IMR-90 (cell line): ENCODE measurements around the gene MPND. TPM values are rescaled to one million over a fixed set of nuclear protein-coding genes. Genes with fewer than 3 reads are reported as not detected.

Source experiments
- ATAC-seq: fragments of 200-7000 bp; cut with Tn5 transposase; 2 replicates; pipeline ENCODE4 v1.9.1; 2020; ENCODE audit warnings: low read depth, mild to moderate bottlenecking, moderate library complexity
- BruUV-seq: library from RNA; stranded (reverse); fragments of 400-500 nt; replicated peaks from 2 replicates; lab custom pipeline; 2021; lab: Mats Ljungman, UMichigan
- CTCF ChIA-PET: fragments of 300-600 bp; formaldehyde crosslinking; extraction: SDS; loops from one replicate; lab custom pipeline; 2021; ENCODE audit warnings: antibody characterized with exemption; lab: Yijun Ruan, JAX
- POLR2A ChIA-PET: fragments of 300-600 bp; sonication (Branson Sonifier 250); formaldehyde crosslinking; loops from one replicate; lab custom pipeline; 2022; ENCODE audit warnings: antibody characterized with exemption; ENCODE audit not compliant: unreplicated experiment; lab: Charles Lee
- DNase-seq: peaks from one replicate; pipeline ENCODE4 v3.0.0; 2013
- H2AFZ ChIP-seq: replicated peaks from 2 replicates; pipeline ENCODE3; 2013; ENCODE audit warnings: low read length, mild to moderate bottlenecking; ENCODE audit not compliant: poor library complexity
- H2AK5ac ChIP-seq: 2 replicates; pipeline ENCODE4 v1.6.1; 2013; ENCODE audit warnings: low read depth, low read length, inconsistent platforms
- H2AK9ac ChIP-seq: replicated peaks from 2 replicates; pipeline ENCODE3; 2013; ENCODE audit warnings: mild to moderate bottlenecking, low read depth, low read length, moderate library complexity; ENCODE audit not compliant: poor library complexity
- H2BK120ac ChIP-seq: 2 replicates; pipeline ENCODE4 v1.6.1; 2013; ENCODE audit warnings: low read depth, low read length, inconsistent platforms
- H2BK15ac ChIP-seq: 3 replicates; pipeline ENCODE4 v1.6.1; 2013; ENCODE audit warnings: low read depth, low read length, inconsistent platforms
- H2BK20ac ChIP-seq: 2 replicates; pipeline ENCODE4 v1.6.1; 2013; ENCODE audit warnings: low read depth, mild to moderate bottlenecking, inconsistent platforms, low read length, moderate library complexity
- H2BK5ac ChIP-seq: 2 replicates; pipeline ENCODE4 v1.6.1; 2013; ENCODE audit warnings: mild to moderate bottlenecking, low read depth, low read length, inconsistent platforms; ENCODE audit not compliant: poor library complexity, severe bottlenecking
- H3K14ac ChIP-seq: replicated peaks from 2 replicates; pipeline ENCODE4 v1.6.1; 2013; ENCODE audit warnings: low read depth, low read length, inconsistent platforms
- H3K18ac ChIP-seq: 2 replicates; pipeline ENCODE4 v1.6.1; 2013; ENCODE audit warnings: low read depth, low read length, control low read depth
- H3K23ac ChIP-seq: 2 replicates; pipeline ENCODE4 v1.6.1; 2013; ENCODE audit warnings: low read depth, low read length, inconsistent platforms
- H3K27ac ChIP-seq: 2 replicates; pipeline ENCODE4 v1.5.1; 2013; ENCODE audit warnings: mild to moderate bottlenecking, control low read depth, low read length; ENCODE audit not compliant: insufficient read depth
- H3K27me3 ChIP-seq: 2 replicates; pipeline ENCODE4 v1.6.1; 2013; ENCODE audit warnings: low read length; ENCODE audit not compliant: control insufficient read depth, insufficient read depth
- H3K36me3 ChIP-seq: 2 replicates; pipeline ENCODE4 v1.6.1; 2013; ENCODE audit warnings: low read length, mixed read lengths; ENCODE audit not compliant: control insufficient read depth, insufficient read depth
- H3K4ac ChIP-seq: 2 replicates; pipeline ENCODE4 v1.6.1; 2013; ENCODE audit warnings: low read depth, low read length, inconsistent platforms
- H3K4me1 ChIP-seq: 2 replicates; pipeline ENCODE4 v1.6.1; 2013; ENCODE audit warnings: low read length, mixed read lengths; ENCODE audit not compliant: control insufficient read depth, insufficient read depth
- H3K4me2 ChIP-seq: 2 replicates; pipeline ENCODE4 v1.6.1; 2013; ENCODE audit warnings: low read depth, mild to moderate bottlenecking, control low read depth, low read length, moderate library complexity
- H3K4me3 ChIP-seq: 2 replicates; pipeline ENCODE4 v1.5.1; 2013; ENCODE audit warnings: low read depth, mild to moderate bottlenecking, control low read depth, low read length, moderate library complexity; ENCODE audit not compliant: insufficient read depth
- H3K56ac ChIP-seq: 2 replicates; pipeline ENCODE4 v1.6.1; 2013; ENCODE audit warnings: low read length, inconsistent platforms; ENCODE audit not compliant: insufficient read depth; ENCODE audit errors: extremely low read depth
- H3K79me1 ChIP-seq, 2 experiments: 2 replicates each; pipeline ENCODE4 v1.6.1; 2013; ENCODE audit warnings: low read length in 2 of 2, inconsistent platforms in 1 of 2, low read depth in 1 of 2
- H3K9ac ChIP-seq: 2 replicates; pipeline ENCODE4 v1.6.1; 2013; ENCODE audit warnings: low read depth, low read length, control low read depth
- H3K9me1 ChIP-seq: 2 replicates; pipeline ENCODE4 v1.6.1; 2013; ENCODE audit warnings: low read length, inconsistent platforms; ENCODE audit not compliant: insufficient read depth
- H3K9me3 ChIP-seq: 2 replicates; pipeline ENCODE4 v1.6.1; 2013; ENCODE audit warnings: low read length; ENCODE audit not compliant: control insufficient read depth, insufficient read depth
- H4K20me1 ChIP-seq: 2 replicates; pipeline ENCODE4 v1.6.1; 2013; ENCODE audit warnings: low read length, inconsistent platforms; ENCODE audit not compliant: insufficient read depth
- H4K5ac ChIP-seq: 2 replicates; pipeline ENCODE4 v1.6.1; 2013; ENCODE audit warnings: mild to moderate bottlenecking, low read depth, low read length, control low read depth
- H4K8ac ChIP-seq, 2 experiments: 2 replicates each; pipeline ENCODE4 v1.6.1; 2013; ENCODE audit warnings: low read depth in 2 of 2, low read length in 2 of 2, control low read depth in 1 of 2, inconsistent platforms in 1 of 2
- H4K91ac ChIP-seq: 2 replicates; pipeline ENCODE4 v1.6.1; 2013; ENCODE audit warnings: low read depth, low read length, inconsistent platforms; ENCODE audit not compliant: insufficient read depth
- BHLHE40 ChIP-seq: fragments of 150-350 bp; IDR thresholded peaks from 2 replicates; pipeline ENCODE4 v1.6.1; 2016; ENCODE audit warnings: mild to moderate bottlenecking, low read depth, low read length
- CEBPB ChIP-seq: IDR thresholded peaks from 2 replicates; pipeline ENCODE4 v1.6.1; 2012; ENCODE audit warnings: low read depth, low read length, improper control_type of control experiment
- FOS ChIP-seq: fragments of 150-350 bp; IDR thresholded peaks from 2 replicates; pipeline ENCODE4 v1.6.1; 2016; ENCODE audit warnings: low read depth, low read length
- MAZ ChIP-seq: IDR thresholded peaks from 2 replicates; pipeline ENCODE4 v1.6.1; 2012; ENCODE audit warnings: low read depth, mild to moderate bottlenecking, low read length, improper control_type of control experiment, moderate library complexity, borderline replicate concordance
- RAD21 ChIP-seq: IDR thresholded peaks from 2 replicates; pipeline ENCODE4 v1.6.1; 2012; ENCODE audit warnings: low read length, improper control_type of control experiment
- WGBS, 2 experiments: methylation state at CpG; one replicate each; pipeline versions ENCODE4 v1.1.5 to v1.1.7; 2013; ENCODE audit warnings: missing lambda C conversion rate in 2 of 2; ENCODE audit not compliant: insufficient read length in 1 of 2; ENCODE audit errors: extremely low coverage in 2 of 2; 5-methylcytosine and 5-hydroxymethylcytosine counted together
- dilution Hi-C: fragments of 300-500 bp; cut with HindIII; formaldehyde crosslinking; loops from one replicate; pipeline ENCODE4 v1.14.3; 2018; ENCODE audit warnings: low sequenced_read_pairs; ENCODE audit not compliant: unreplicated experiment
- in situ Hi-C: fragments of 300-500 bp; cut with MboI; formaldehyde crosslinking; loops from 3 replicates; pipeline ENCODE4 v1.14.3; 2019; ENCODE audit warnings: low sequenced_read_pairs, inconsistent platforms, mixed read lengths
- intact Hi-C: fragments of 100-400 bp; cut with micrococcal nuclease; formaldehyde crosslinking; loops from 2 replicates; pipeline ENCODE4 v1.10.0; 2022
- polyA plus RNA-seq, 3 experiments: library from polyadenylated mRNA; depleted of rRNA; stranded (reverse); fragments of >200 nt; gene quantifications; 2 replicates each; pipeline ENCODE4 v1.2.3, GENCODE V29; 2012; ENCODE audit warnings: low replicate concordance in 1 of 3
- total RNA-seq: library from RNA; depleted of rRNA; stranded (reverse); fragments of >200 nt; gene quantifications from 2 replicates; pipeline ENCODE4 v1.2.3, GENCODE V29; 2012

Gene MPND
- total and polyA plus RNA-seq, 2 of the 4 experiments (the other 2 are of a cell fraction) = 2.3 to 8.1 TPM

DNA sequence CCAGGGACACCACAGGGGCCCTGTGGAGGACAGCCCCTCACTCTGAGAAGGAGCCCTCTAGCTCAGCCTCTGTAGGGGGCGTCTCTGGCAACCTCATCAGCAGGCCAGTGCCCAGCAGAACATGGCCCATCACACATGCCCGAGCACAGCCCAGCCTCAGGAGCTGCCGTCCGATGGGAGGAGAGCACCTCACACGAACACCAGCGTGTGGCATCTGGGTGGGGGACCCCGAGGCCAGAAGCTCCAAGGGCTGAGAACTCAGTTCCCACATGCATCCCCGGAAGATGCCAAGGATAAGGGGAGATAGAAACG lies 45.7 kb downstream of the MPND start:
- Histone ChIP-seq H2BK120ac (no peak overlapping the region), H3K4me1 (peaks cover 49% of the 10 kb centered on the region), H3K4ac (no peak overlapping the region), H4K20me1 (peaks cover 92% of the 10 kb centered on the region), H3K9ac (no peak overlapping the region), H3K9me1 (peaks cover 23% of the 10 kb centered on the region; the same call in 1 of the 2 replicates), H3K27me3 (no peaks in the 10 kb centered on the region), H3K27ac (no peak overlapping the region), H2AFZ (no peak overlapping the region), H2BK15ac (no peak overlapping the region), H3K18ac (no peak overlapping the region), H3K9me3 (no peaks in the 10 kb centered on the region), H3K79me1 (peaks cover 17 to 93% of the 10 kb centered on the region in 2 experiments), H3K36me3 (peaks cover 11% of the 10 kb centered on the region), H3K4me2 (no peak overlapping the region), H3K56ac (no peak overlapping the region), H4K91ac (no peak overlapping the region), H4K8ac (no peak overlapping the region), H2BK5ac (no peak overlapping the region), H3K14ac (no peak overlapping the region), H2AK5ac (no peak overlapping the region), H2BK20ac (no peak overlapping the region), H2AK9ac (peak overlapping the region; percentile 62), H3K23ac (no peak overlapping the region), H4K5ac (no peak overlapping the region; the same call in 1 of the 2 replicates), H3K4me3 (no peak overlapping the region)
- dilution Hi-C loops = no loop called here
- intact Hi-C loops = no loop called here
- ChIA-PET POLR2A (no interaction called here), CTCF (interaction anchor here (0.9 kb wide), 1 partner anchor 15 kb away, joined by 3 read pairs; no protein-coding TSS in a partner anchor)
- 69% methylated on average over 7 of the region's 9 CpGs; no CpG with 5 or more reads in 1 of the 2 experiments for WGBS, 2 experiments
- DNase-seq (no peak), ATAC-seq (no peak)
- in situ Hi-C loops = no loop called here
- BruUV-seq = no TSS peak
- TF ChIP-seq RAD21 (no peak), CEBPB (no peak), BHLHE40 (no peak), FOS (no peak), MAZ (no peak)
